Stomach (tissue), 9 donors: ENCODE results near the gene NRM. TPM values are rescaled to one million over a fixed set of nuclear protein-coding genes. Genes with fewer than 3 reads are reported as not detected.
A peak's percentile ranks its signal among the peaks of the same experiment; 100 is the strongest.
"Not testable (repeated sequence)": the region's sequence is repeated elsewhere in the genome, so short reads cannot be mapped to it uniquely, and the experiment has no call there.

Experiments
- DNase-seq, 2 donors: peaks; one replicate each; pipeline versions ENCODE4 v3.0.0 to v3.0.0-alpha.2; 2013 to 2019
- H3K27ac ChIP-seq, 5 donors: fragments of 200-600 bp in 4 of 5; sonication (generic) in 4 of 5; one replicate each; pipeline ENCODE4 v1.5.1; 2013 to 2019; ENCODE audit warnings: mild to moderate bottlenecking in 1 of 5, moderate library complexity in 1 of 5
- H3K27me3 ChIP-seq, 3 donors: fragments of 200-600 bp; sonication (generic); one replicate each; pipeline ENCODE4 v1.5.1; 2017 to 2019; ENCODE audit warnings: mixed run types in 1 of 3
- H3K36me3 ChIP-seq, 4 donors: fragments of 200-600 bp; sonication (generic); 1 replicate in 3 of 4; 2 replicates in 1 of 4; pipeline ENCODE4 v1.5.1; 2016 to 2019
- H3K4me1 ChIP-seq, 4 donors: fragments of 200-600 bp; sonication (generic); one replicate each; pipeline ENCODE4 v1.5.1; 2016 to 2019
- H3K4me3 ChIP-seq, 4 donors: fragments of 200-600 bp; sonication (generic) in 3 of 4; one replicate each; pipeline ENCODE4 v1.5.1; 2016 to 2019; ENCODE audit warnings: mild to moderate bottlenecking in 1 of 4
- H3K9me3 ChIP-seq, 4 donors: fragments of 200-600 bp; sonication (generic); one replicate each; pipeline ENCODE4 v1.5.1; 2016 to 2019
- EP300 ChIP-seq: sonication (generic); formaldehyde crosslinking; IDR thresholded peaks from one replicate; pipeline ENCODE4 v1.6.1; 2017; ENCODE audit warnings: antibody characterized with exemption
- POLR2A ChIP-seq, 4 donors: fragments of 450-650 bp; IDR thresholded peaks; one replicate each; pipeline ENCODE4 v1.6.1; 2016; ENCODE audit warnings: antibody characterized with exemption in 4 of 4, control low read depth in 2 of 4, mild to moderate bottlenecking in 1 of 4, moderate library complexity in 1 of 4
- POLR2AphosphoS5 ChIP-seq, 3 donors: sonication (generic); formaldehyde crosslinking; IDR thresholded peaks; one replicate each; pipeline ENCODE4 v1.6.1; 2016; ENCODE audit warnings: antibody characterized with exemption in 3 of 3
- WGBS, 5 donors: extraction: QIAGEN DNeasy Blood & Tissue Kit in 3 of 5; methylation state at CpG; one replicate each; pipeline versions ENCODE4 v1.1.5 to v1.1.7; 2013 to 2018; 5-methylcytosine and 5-hydroxymethylcytosine counted together
- intact Hi-C: fragments of 100-400 bp; cut with DNase I; formaldehyde crosslinking; loops from one replicate; pipeline ENCODE4 v1.15.1; 2023; ENCODE audit warnings: low total_unique reads
- polyA plus RNA-seq, 3 donors: library from polyadenylated mRNA; stranded (reverse); fragments of 200-250 nt; gene quantifications; one replicate each; pipeline ENCODE4 v1.2.3, GENCODE V29; 2013
- total RNA-seq, 5 donors: library from RNA; depleted of rRNA; stranded (reverse); fragments of >200 nt; gene quantifications; one replicate each; pipeline versions ENCODE4 v1.1.0 to v1.2.3, GENCODE V29; 2014 to 2016
- TF ChIP-seq, protein P1 (sequence below), 7 experiments: fragments of 450-650 bp in 4 of 7; fragments of 200-600 bp in 3 of 7; sonication (generic) in 3 of 7; IDR thresholded peaks; one replicate each; pipeline ENCODE4 v1.5.1; 2016 to 2019; ENCODE audit warnings: antibody characterized with exemption in 7 of 7, control low read depth in 2 of 7, mild to moderate bottlenecking in 1 of 7
- donor health status: healthy with polysubstance abuse.
- donor health status: Bipolar disorder and iron deficiency.
- donor health status: healthy.

The NRM gene
- total and polyA plus RNA-seq, 8 donors, result 0.92 to 15.8 (median 3.6) TPM

DNA sequence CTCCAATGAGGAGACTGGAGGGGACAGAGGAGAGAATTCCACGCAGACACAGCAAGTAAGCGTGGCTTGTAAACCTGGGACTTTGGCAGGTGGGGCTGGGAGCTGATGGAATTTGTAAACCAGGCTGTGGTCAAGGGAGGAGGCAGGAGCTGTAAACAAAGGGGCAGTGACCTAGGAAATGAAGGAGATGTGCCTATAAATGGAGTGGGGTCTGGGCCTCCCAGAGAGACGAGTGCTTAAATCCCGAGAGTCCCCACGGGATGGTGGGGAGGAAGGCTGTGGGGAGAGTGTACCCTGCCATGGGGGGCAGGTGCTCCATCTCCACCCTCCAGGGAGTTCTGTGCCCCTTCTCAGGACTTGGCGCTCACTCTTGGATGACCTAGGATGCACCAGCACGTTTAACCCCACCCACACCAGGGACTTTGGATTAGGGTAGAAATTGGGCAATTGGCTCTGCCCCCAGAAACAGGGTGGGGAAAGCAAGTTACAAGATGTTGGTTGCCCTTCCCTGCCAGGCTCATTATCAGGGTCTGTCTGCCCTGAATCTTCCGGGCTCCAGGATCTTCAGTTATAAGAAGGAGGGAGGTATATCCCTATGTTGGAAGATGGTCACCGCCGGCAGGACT is 14.0 kb downstream of the NRM start:
- WGBS, 5 donors, result 78 to 89% (median 83%) methylated on average over 8 to 10 of the region's 10 CpGs
- no peak overlapping the region for H3K27ac ChIP-seq
- H3K4me1 ChIP-seq, result peaks cover 22 to 51% (median 39%) of the 10 kb centered on the region in 4 donors
- intact Hi-C loops, result loop anchor here (5.0 kb wide), 1 partner anchor 51 kb away; no protein-coding TSS in a partner anchor
- no peak for DNase-seq
- no peak for TF ChIP-seq POLR2AphosphoS5 (IDR thresholded peaks at IDR 0.05)
- TF ChIP-seq EP300, result no peak
- no peaks in the 10 kb centered on the region for H3K9me3 ChIP-seq
- peaks cover 21 to 44% (median 39%) of the 10 kb centered on the region in 4 donors for H3K36me3 ChIP-seq
- H3K27me3 ChIP-seq, result no peaks in the 10 kb centered on the region
- no peak overlapping the region for H3K4me3 ChIP-seq

DNA sequence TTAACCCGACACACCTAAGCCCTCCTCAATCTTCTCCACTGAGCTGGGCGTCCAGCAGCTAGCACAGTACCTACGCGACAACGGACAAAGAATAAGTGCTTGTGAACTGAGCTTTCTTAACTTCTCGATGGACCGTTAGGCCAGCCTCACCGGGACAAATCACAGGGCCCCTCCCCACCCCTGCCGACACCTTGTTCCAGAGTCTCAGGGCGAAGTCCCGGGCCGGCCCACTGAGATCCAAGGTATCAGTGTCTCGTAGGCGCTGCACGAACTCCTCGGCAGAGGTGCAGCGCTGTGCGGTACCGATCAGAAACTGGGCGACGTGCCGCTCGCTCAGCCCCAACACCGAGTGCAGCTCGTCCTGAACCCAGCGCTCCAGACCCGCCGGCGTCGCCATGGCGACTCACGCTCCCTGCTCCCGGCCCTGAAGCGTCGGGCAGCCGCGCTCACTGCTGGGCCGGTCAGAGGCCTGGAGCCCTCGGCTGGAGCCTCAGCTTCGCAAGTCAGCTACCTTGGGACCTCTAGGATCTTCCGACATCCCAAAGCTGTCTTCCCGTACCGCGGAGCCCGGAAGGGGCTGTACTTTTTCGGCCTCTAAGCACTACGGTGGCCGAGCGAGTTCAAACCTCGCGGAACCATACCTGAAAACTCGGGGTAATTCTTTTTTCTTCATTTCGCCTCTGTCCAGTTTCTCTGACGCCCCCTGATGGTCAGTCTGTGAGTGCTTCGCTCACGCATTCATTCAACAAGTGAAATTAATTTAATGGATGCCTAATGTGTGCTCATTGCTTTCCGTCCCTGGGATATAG is 18.1 kb downstream of the NRM start, which contains the start of gene DHX16:
Gene DHX16 (minus strand): TSS at position 562 of the 809 bp plus-strand sequence. CDS start 165 bp downstream, at position 397.
- intact Hi-C loops, result no loop called here
- DNase-seq, result peak; percentile 96 to 98
- WGBS, 5 donors, result 0 to 1% (median 0%) methylated on average over 33 to 57 of the region's 57 CpGs
- H3K4me3 ChIP-seq, result peak within 1 kb of the TSS; percentile 84 to 99 (median 94)
- peaks cover 14 to 30% (median 25%) of the 10 kb centered on the region in 4 donors for H3K4me1 ChIP-seq
- H3K36me3 ChIP-seq, result peaks cover 36 to 55% (median 55%) of the 10 kb centered on the region in 4 donors
- peak within 1 kb of the TSS; percentile 81 to 87 (median 85) for H3K27ac ChIP-seq
- no peaks in the 10 kb centered on the region for H3K27me3 ChIP-seq
- no peak for TF ChIP-seq POLR2A (IDR thresholded peaks at IDR 0.05)
- TF ChIP-seq POLR2AphosphoS5 (IDR thresholded peaks at IDR 0.05), result peak; percentile 69 to 97 (median 72)
- no peak for TF ChIP-seq EP300
- TF ChIP-seq, protein P1, sequence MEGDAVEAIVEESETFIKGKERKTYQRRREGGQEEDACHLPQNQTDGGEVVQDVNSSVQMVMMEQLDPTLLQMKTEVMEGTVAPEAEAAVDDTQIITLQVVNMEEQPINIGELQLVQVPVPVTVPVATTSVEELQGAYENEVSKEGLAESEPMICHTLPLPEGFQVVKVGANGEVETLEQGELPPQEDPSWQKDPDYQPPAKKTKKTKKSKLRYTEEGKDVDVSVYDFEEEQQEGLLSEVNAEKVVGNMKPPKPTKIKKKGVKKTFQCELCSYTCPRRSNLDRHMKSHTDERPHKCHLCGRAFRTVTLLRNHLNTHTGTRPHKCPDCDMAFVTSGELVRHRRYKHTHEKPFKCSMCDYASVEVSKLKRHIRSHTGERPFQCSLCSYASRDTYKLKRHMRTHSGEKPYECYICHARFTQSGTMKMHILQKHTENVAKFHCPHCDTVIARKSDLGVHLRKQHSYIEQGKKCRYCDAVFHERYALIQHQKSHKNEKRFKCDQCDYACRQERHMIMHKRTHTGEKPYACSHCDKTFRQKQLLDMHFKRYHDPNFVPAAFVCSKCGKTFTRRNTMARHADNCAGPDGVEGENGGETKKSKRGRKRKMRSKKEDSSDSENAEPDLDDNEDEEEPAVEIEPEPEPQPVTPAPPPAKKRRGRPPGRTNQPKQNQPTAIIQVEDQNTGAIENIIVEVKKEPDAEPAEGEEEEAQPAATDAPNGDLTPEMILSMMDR (IDR thresholded peaks at IDR 0.05), result peak in 5 of 7 experiments; percentile 72 to 96 (median 84)
- no peaks in the 10 kb centered on the region for H3K9me3 ChIP-seq

DNA sequence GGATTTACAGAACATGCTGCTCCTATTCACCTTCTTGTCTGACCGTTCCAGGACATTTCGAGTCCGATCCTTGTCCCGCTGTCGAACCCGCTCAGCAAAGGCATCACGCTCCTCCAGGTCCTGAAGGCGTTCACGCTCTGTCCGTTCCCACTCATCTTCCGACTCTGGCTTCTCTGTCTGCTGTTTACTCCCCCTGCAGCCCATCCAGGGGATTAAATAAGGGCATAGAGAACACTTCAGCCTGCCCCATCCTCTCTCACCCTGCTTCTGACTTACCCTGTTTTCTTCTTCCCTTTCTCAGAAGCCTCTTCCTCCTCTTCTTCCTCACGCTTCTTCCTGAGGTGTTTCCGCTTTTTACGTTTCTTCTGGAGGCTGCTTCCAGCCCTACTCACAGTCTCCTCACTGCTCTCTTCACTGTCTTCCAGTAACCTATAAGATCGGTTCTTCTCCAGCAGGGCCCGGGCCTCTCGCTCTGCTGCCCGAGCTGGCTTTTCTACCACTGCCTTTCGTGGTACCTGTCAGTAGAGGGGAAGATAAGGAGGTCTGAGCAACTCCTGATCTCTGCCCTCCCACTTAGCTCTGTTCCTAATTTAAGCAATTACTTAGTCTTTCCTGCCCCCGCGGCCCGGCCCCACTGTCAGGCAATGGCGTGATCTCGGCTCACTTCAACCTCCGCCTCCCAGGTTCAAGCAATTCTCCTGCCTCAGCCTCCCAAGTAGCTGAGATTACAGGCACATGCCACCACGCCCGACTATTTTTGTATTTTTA is 19.8 kb downstream of the NRM start:
- 83 to 90% (median 88%) methylated on average over 27 of the region's 27 CpGs for whole genome bisulfite sequencing, 5 donors
- Histone ChIP-seq H3K36me3 (peaks cover 34 to 55% (median 55%) of the 10 kb centered on the region in 4 donors), H3K9me3 (no peaks in the 10 kb centered on the region), H3K4me1 (peaks cover 14 to 33% (median 26%) of the 10 kb centered on the region in 4 donors), H3K4me3 (peak overlapping the region in 1 of 4 donors; percentile 99), H3K27me3 (no peaks in the 10 kb centered on the region), H3K27ac (no peak overlapping the region)
- TF ChIP-seq EP300 (no peak), POLR2A (IDR thresholded peaks at IDR 0.05) (no peak), POLR2AphosphoS5 (IDR thresholded peaks at IDR 0.05) (no peak)
- TF ChIP-seq, protein P1 (IDR thresholded peaks at IDR 0.05), result no peak
- no peak for DNase-seq
- intact Hi-C loops, result no loop called here

DNA sequence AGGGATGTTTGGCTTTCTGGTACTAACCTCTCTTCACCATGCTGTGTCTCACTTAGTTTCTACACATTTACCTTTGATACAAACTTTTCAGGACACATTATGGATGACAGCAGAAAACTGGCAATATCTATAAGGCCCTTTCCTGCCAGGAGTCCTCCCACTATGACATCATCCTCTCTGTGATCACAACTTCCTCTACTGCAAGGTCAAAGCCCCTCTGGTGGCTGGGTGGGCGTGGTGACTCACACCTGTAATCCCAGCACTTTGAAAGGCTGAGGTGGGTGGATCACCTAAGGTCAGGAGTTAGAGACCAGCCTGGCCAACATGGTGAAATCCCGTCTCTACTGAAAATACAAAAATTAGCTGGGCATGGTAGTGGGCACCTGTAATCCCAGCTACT is 24.5 kb downstream of the NRM start:
- Histone ChIP-seq H3K4me1 (peaks cover 3 to 13% (median 9%) of the 10 kb centered on the region in 4 donors), H3K36me3 (peaks cover 79 to 99% (median 98%) of the 10 kb centered on the region in 4 donors)
- WGBS, 5 donors, result 68 to 82% (median 75%) methylated on average over 2 of the region's 2 CpGs
- H3K4me3 ChIP-seq, H3K27ac ChIP-seq, DNase-seq, H3K27me3 ChIP-seq, H3K9me3 ChIP-seq, intact Hi-C loops: not testable (repeated sequence)
